SK-N-SH treated with all-trans-retinoic acid at 6 μM for 48 hours (cell line): Measurements from ENCODE around the gene JAM2.
A peak's percentile ranks its signal among the peaks of the same experiment; 100 is the strongest.

Experiments used
- ATAC-seq: fragments of 200-7000 bp; cut with Tn5 transposase; 3 replicates; pipeline ENCODE4 v1.9.1; 2020; ENCODE audit warnings: mild to moderate bottlenecking, moderate library complexity
- ARNTL ChIP-seq: fragments of 450-650 bp; formaldehyde crosslinking; IDR thresholded peaks from 2 replicates; pipeline ENCODE4 v1.5.0; 2020; ENCODE audit warnings: low read depth, mild to moderate bottlenecking, moderate library complexity, borderline replicate concordance
- BACH2 ChIP-seq: fragments of 250-450 bp; sonication (Bioruptor Pico); IDR thresholded peaks from 2 replicates; pipeline ENCODE4 v1.9.0; 2021; ENCODE audit warnings: mild to moderate bottlenecking, borderline replicate concordance
- CREB5 ChIP-seq: fragments of 250-450 bp; sonication (Bioruptor Pico); IDR thresholded peaks from 2 replicates; pipeline ENCODE4 v1.5.1; 2020; ENCODE audit warnings: low read depth, mild to moderate bottlenecking, moderate library complexity
- CSDC2 ChIP-seq: fragments of 250-450 bp; sonication (Bioruptor Pico); IDR thresholded peaks from 2 replicates; pipeline ENCODE4 v1.5.0; 2020; ENCODE audit warnings: mild to moderate bottlenecking, moderate library complexity
- CSRNP3 ChIP-seq: fragments of 250-450 bp; sonication (Bioruptor Pico); IDR thresholded peaks from 2 replicates; pipeline ENCODE4 v1.5.1; 2021; ENCODE audit warnings: mild to moderate bottlenecking, moderate library complexity
- ESRRG ChIP-seq: fragments of 250-450 bp; sonication (Bioruptor Pico); IDR thresholded peaks from 2 replicates; pipeline ENCODE4 v1.6.1; 2021; ENCODE audit warnings: mild to moderate bottlenecking
- GLIS3 ChIP-seq: fragments of 250-450 bp; sonication (Bioruptor Pico); IDR thresholded peaks from 2 replicates; pipeline ENCODE4 v1.5.0; 2020; ENCODE audit warnings: mild to moderate bottlenecking, moderate library complexity
- ISL1 ChIP-seq: fragments of 250-450 bp; sonication (Bioruptor Pico); IDR thresholded peaks from 2 replicates; pipeline ENCODE4 v2.1.2; 2022; ENCODE audit warnings: mild to moderate bottlenecking, moderate library complexity
- OSR1 ChIP-seq: fragments of 250-450 bp; sonication (Bioruptor Pico); IDR thresholded peaks from 2 replicates; pipeline ENCODE4 v1.8.0; 2022; ENCODE audit warnings: moderate library complexity, mild to moderate bottlenecking, inconsistent platforms
- PPARA ChIP-seq: fragments of 250-450 bp; sonication (Bioruptor Pico); IDR thresholded peaks from 2 replicates; pipeline ENCODE4 v1.5.0; 2020; ENCODE audit warnings: mild to moderate bottlenecking, borderline replicate concordance
- SNAI2 ChIP-seq: fragments of 250-450 bp; sonication (Bioruptor Pico); IDR thresholded peaks from 2 replicates; pipeline ENCODE4 v1.5.0; 2020; ENCODE audit warnings: mild to moderate bottlenecking, moderate library complexity
- ZC3H10 ChIP-seq: fragments of 250-450 bp; sonication (Bioruptor Pico); IDR thresholded peaks from 2 replicates; pipeline ENCODE4 v1.5.1; 2021; ENCODE audit warnings: mild to moderate bottlenecking, moderate library complexity
- ZFP3 ChIP-seq: fragments of 250-450 bp; sonication (Bioruptor Pico); IDR thresholded peaks from 2 replicates; pipeline ENCODE4 v1.5.0; 2020; ENCODE audit warnings: mild to moderate bottlenecking, moderate library complexity
- ZFP30 ChIP-seq: fragments of 450-650 bp; formaldehyde crosslinking; IDR thresholded peaks from 2 replicates; pipeline ENCODE4 v1.5.0; 2022; ENCODE audit warnings: mild to moderate bottlenecking, moderate library complexity
- ZNF565 ChIP-seq: fragments of 450-650 bp; formaldehyde crosslinking; conservative IDR thresholded peaks from 2 replicates; pipeline ENCODE4 v1.5.0; 2020; ENCODE audit warnings: low read depth, mild to moderate bottlenecking, moderate library complexity
- ZNF70 ChIP-seq: fragments of 450-650 bp; formaldehyde crosslinking; IDR thresholded peaks from 2 replicates; pipeline ENCODE4 v1.5.0; 2020; ENCODE audit warnings: mild to moderate bottlenecking, moderate library complexity
- ZNF8 ChIP-seq: fragments of 450-650 bp; formaldehyde crosslinking; IDR thresholded peaks from 2 replicates; pipeline ENCODE4 v1.5.0; 2020; ENCODE audit warnings: mild to moderate bottlenecking, moderate library complexity
- TF ChIP-seq, protein P1 (sequence below): fragments of 250-450 bp; sonication (Bioruptor Pico); IDR thresholded peaks from 2 replicates; pipeline ENCODE4 v1.5.0; 2020; ENCODE audit warnings: mild to moderate bottlenecking, moderate library complexity
- TF ChIP-seq, protein P2 (sequence below): fragments of 250-450 bp; sonication (Bioruptor Pico); IDR thresholded peaks from 2 replicates; pipeline ENCODE4 v1.8.0; 2021; ENCODE audit warnings: low read depth, mild to moderate bottlenecking, moderate library complexity, borderline replicate concordance
- TF ChIP-seq, protein P3 (sequence below): fragments of 250-450 bp; sonication (Bioruptor Pico); IDR thresholded peaks from 2 replicates; pipeline ENCODE4 v1.8.0; 2020; ENCODE audit warnings: mild to moderate bottlenecking, moderate library complexity, borderline replicate concordance

JAM2 gene

GRCh38 chr21:25732091-25732760 lies 93.2 kb downstream of the JAM2 start:
- TF ChIP-seq GLIS3 (no peak), ARNTL (CRISPR knock-in tag) (no peak), ZFP3 (no peak), ISL1 (CRISPR knock-in tag) (no peak), CSDC2 (CRISPR knock-in tag) (no peak), ZNF70 (CRISPR knock-in tag) (no peak), BACH2 (CRISPR knock-in tag) (no peak), CREB5 (no peak), PPARA (CRISPR knock-in tag) (no peak), OSR1 (no peak), ESRRG (CRISPR knock-in tag) (no peak), ZNF565 (CRISPR knock-in tag) (no peak)
- TF ChIP-seq, protein P1, sequence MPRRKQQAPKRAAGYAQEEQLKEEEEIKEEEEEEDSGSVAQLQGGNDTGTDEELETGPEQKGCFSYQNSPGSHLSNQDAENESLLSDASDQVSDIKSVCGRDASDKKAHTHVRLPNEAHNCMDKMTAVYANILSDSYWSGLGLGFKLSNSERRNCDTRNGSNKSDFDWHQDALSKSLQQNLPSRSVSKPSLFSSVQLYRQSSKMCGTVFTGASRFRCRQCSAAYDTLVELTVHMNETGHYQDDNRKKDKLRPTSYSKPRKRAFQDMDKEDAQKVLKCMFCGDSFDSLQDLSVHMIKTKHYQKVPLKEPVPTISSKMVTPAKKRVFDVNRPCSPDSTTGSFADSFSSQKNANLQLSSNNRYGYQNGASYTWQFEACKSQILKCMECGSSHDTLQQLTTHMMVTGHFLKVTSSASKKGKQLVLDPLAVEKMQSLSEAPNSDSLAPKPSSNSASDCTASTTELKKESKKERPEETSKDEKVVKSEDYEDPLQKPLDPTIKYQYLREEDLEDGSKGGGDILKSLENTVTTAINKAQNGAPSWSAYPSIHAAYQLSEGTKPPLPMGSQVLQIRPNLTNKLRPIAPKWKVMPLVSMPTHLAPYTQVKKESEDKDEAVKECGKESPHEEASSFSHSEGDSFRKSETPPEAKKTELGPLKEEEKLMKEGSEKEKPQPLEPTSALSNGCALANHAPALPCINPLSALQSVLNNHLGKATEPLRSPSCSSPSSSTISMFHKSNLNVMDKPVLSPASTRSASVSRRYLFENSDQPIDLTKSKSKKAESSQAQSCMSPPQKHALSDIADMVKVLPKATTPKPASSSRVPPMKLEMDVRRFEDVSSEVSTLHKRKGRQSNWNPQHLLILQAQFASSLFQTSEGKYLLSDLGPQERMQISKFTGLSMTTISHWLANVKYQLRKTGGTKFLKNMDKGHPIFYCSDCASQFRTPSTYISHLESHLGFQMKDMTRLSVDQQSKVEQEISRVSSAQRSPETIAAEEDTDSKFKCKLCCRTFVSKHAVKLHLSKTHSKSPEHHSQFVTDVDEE (CRISPR knock-in tag), result no peak
- TF ChIP-seq, protein P2, sequence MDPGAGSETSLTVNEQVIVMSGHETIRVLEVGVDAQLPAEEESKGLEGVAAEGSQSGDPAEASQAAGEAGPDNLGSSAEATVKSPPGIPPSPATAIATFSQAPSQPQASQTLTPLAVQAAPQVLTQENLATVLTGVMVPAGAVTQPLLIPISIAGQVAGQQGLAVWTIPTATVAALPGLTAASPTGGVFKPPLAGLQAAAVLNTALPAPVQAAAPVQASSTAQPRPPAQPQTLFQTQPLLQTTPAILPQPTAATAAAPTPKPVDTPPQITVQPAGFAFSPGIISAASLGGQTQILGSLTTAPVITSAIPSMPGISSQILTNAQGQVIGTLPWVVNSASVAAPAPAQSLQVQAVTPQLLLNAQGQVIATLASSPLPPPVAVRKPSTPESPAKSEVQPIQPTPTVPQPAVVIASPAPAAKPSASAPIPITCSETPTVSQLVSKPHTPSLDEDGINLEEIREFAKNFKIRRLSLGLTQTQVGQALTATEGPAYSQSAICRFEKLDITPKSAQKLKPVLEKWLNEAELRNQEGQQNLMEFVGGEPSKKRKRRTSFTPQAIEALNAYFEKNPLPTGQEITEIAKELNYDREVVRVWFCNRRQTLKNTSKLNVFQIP (CRISPR knock-in tag), result no peak
- no peak for ATAC-seq

GRCh38 chr21:25733859-25734653 lies 95.0 kb downstream of the JAM2 start:
- peak; percentile 7 for ATAC-seq
- TF ChIP-seq GLIS3 (no peak), OSR1 (no peak), BACH2 (CRISPR knock-in tag) (no peak), ZNF8 (no peak)

- TF ChIP-seq ZFP30 (CRISPR knock-in tag) (no peak), SNAI2 (no peak), CREB5 (no peak), GLIS3 (no peak), ESRRG (CRISPR knock-in tag) (no peak), CSRNP3 (CRISPR knock-in tag) (no peak), ARNTL (CRISPR knock-in tag) (no peak), ZNF565 (CRISPR knock-in tag) (no peak), ISL1 (CRISPR knock-in tag) (no peak), ZC3H10 (no peak)
- TF ChIP-seq, protein P3, sequence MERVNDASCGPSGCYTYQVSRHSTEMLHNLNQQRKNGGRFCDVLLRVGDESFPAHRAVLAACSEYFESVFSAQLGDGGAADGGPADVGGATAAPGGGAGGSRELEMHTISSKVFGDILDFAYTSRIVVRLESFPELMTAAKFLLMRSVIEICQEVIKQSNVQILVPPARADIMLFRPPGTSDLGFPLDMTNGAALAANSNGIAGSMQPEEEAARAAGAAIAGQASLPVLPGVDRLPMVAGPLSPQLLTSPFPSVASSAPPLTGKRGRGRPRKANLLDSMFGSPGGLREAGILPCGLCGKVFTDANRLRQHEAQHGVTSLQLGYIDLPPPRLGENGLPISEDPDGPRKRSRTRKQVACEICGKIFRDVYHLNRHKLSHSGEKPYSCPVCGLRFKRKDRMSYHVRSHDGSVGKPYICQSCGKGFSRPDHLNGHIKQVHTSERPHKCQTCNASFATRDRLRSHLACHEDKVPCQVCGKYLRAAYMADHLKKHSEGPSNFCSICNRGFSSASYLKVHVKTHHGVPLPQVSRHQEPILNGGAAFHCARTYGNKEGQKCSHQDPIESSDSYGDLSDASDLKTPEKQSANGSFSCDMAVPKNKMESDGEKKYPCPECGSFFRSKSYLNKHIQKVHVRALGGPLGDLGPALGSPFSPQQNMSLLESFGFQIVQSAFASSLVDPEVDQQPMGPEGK (CRISPR knock-in tag), result no peak
- TF ChIP-seq, protein P1 (CRISPR knock-in tag), result no peak
- no peak for ATAC-seq
These were observed 95.5 kb downstream of the JAM2 start for GRCh38 chr21:25734654-25734903.
